GDM1 (cell line): ENCODE data around the gene SPATA3.

Source experiments
- DNase-seq: peaks from one replicate; lab custom pipeline; 2025; lab: John Stamatoyannopoulos, UW

The SPATA3 gene

DNA sequence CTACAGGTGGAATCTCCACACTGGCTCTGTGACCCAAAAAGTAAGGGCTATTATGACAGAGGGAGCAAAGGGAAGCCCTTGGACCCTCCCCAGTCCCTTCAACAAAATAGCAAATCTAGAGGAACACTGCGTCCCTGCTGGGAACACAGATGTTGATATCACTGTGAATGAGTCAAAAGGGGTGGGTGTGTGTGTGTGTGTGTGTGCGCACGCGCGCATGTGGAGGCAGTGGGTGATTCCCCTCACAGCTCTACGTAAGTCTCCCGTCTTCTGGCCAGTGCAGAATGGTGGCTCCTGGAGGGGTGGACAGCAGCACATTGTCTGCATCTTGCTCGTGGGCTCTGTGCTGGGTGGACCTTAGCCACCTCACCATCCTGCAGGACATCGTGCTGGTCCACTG lies 33.6 kb downstream of the SPATA3 start:
- no peak for DNase-seq

DNA sequence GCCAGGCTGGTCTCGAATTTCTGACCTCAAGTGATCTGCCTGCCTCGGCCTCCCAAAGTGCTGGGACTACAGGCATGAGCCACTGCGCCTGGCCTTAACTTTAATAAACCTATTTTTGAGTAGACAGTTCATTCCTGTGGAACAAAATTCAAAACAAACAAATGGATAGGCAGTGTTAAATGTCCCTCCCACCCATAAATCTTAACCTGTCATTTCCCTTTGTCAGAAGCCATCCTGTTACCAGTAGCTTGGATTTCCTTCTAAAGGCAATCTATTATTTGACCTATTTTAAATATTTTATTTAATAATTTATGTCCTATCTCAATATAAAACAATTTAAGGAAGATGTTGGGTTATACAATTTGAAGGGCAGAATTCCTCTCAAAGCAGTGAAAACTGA lies 34.8 kb downstream of the SPATA3 start:
- no peak for DNase-seq

DNA sequence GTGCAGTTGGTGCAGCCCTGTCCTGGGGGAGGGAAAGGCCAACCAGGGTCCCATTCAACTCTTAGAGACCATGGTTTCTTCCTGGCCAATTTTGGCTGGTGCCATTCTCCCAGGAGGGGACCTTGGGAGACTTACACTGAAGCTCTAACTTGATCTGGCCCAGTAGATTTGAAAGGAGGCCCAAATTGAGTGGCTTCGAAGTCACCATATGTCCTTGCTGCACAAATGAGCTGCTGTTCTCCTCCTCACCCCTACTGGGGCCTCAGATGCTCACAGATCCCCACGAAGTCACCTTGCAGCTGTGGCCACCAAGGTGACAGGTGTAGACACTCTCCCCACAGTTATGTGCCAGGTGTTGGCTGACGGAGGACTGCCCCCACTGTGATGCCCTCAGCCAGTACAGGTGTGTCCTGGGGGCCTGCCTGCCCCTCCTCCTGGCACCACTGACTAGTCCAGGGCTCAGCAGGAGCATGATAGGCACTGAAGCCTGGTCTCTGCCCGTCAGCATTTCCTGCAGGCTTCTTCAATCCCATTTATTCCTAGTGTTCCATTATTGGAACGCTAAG lies 36.7 kb downstream of the SPATA3 start:
- DNase-seq: no peak

DNA sequence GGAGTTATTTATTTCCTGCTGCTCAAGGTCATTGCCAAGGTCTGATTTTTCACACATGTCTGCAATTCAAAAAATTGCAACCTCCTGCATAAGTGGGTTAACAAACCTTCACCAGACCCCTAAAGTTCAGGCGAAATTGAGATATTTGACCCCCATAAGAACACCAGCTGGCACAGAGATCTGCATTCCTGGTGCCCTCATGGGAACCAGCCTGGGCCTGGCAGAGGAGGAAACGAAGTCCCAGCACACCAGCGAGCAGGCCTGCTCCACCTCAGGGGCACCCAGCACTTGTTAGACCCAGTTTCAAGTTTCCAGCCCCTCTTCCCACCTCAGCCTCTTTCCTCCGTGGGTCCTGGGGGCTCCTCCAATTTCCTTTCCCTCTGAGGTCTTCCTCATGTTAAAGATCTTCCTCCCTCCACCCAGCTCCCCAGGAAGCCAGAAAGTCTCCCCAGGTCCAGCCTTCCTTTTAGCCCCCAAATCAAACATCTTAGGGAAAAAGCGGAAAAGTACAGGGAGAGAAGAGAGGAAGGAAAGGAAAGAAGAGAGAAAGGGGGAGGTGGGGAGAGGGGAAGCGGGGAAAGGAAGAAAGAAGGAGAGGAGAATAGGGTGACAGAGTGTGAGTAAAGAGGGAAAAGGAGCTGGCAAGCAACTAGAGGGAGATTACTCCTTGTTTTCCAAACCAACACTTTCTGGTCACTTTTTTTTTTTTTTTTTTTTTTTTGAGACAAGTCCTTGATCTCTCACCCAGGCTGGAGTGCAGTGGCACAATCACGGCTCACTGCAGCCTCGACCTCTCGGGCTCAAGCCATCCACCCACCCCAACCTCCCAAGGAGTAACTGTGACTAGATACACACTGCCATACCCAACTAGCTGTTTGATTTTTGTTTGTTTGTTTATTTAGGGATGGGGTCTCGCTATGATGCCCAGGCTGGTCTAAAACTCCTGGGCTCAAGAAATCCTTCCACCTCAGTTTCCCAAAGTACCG lies 37.5 kb downstream of the SPATA3 start:
- no peak for DNase-seq

DNA sequence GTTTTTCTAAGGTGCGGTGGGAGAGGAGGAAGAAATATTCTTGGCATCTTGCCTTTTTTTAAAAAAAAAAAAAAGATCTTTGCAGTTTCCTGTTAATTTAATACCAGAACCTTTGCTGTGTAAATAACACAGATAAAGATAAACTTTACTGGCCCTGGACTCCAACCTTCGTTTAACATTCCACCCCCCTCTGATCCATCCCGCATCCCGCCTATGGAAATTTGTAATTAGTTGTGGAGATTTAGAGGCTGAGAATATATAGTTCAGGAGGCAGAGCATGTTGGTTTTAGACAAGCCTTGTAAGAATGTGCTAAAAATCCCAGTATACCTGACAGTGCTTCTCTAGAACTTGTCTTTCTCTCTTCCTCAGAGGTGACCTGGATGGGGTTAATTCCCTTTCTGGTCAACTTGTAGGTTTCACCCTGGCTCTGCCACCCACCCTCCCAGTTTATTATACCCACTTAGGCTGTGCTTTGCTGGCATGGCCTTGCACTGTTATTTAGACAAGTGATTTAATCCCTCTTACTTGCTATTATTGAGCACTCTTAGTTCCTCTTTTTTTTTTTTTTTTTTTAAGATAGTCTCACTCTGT lies 38.5 kb downstream of the SPATA3 start:
- DNase-seq: no peak

DNA sequence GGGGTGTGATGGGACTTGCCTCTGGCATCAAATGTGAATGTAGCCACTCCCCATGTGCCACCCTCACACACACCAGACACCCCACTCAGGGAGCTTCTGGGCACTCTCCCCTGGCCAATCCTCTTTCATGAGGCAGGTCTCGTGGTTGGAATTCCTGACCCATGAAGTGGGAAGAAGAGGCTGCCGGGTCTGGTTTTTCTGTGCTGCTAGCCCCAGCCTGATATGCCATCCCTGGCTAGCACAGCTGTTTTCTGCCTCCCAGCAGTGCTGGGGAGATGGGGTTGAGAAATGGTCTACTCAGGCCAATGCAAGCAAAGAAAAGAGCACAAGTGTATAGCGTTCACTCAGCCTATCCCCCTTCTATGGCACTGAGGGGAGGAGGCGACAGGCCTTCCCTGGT lies 40.2 kb downstream of the SPATA3 start:
- DNase-seq: no peak

DNA sequence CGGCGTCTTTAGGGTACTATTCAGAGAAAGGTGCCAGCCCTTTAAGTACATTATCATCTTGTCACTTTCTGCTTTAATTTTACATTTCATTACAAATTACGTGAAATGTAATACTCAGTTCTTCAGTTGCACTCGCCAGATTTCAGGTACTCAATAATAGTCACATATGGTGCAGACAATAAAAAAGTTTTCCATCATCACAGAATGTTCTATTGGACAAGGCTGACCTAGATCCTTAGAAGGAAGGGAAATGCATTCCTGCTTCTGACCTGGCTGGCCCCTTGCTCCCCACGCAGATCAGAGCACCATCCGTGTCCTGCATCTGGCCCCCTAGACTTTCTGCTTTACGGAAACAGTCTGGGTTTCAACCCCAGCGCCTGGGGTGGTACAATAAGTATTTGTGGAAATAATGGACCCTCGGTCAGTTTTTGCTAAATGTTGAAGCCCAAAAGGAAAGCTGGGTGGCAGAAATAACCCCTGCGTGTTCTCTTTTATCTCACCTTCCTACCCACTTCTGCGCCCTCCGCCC lies 40.7 kb downstream of the SPATA3 start:
- DNase-seq: no peak

DNA sequence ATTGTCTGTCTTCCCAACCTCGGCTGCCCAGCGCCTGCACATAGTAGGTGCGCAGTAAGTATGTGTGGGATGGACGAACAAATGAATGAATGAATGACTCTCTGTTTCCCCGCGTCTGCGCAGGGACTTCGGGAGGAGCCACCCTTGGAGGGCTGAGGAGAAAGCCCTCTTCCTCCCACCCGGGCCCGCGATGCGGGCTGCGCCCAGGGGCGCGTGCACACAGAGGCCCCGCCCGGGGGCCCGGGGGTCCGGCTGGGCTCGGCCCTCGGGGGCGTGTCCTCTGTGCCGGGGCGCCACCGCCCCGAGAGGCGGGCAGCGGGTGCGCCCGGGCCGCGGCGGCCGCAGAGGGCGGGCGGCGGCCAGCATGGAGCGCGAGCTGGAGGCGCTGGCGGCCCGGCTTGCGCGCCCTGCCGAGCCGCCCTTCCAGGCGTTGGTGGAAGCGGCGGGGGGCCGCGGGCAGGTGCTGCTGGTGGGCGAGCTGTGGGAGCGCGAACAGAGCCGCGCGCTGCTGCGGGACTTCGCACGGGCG lies 41.3 kb downstream of the SPATA3 start, which contains the start of gene C2orf72:
Gene C2orf72, plus strand, starts transcription at position 322 of the 529 bp plus-strand sequence. Its CDS starts 43 bp downstream, at position 365.
- no peak for DNase-seq

DNA sequence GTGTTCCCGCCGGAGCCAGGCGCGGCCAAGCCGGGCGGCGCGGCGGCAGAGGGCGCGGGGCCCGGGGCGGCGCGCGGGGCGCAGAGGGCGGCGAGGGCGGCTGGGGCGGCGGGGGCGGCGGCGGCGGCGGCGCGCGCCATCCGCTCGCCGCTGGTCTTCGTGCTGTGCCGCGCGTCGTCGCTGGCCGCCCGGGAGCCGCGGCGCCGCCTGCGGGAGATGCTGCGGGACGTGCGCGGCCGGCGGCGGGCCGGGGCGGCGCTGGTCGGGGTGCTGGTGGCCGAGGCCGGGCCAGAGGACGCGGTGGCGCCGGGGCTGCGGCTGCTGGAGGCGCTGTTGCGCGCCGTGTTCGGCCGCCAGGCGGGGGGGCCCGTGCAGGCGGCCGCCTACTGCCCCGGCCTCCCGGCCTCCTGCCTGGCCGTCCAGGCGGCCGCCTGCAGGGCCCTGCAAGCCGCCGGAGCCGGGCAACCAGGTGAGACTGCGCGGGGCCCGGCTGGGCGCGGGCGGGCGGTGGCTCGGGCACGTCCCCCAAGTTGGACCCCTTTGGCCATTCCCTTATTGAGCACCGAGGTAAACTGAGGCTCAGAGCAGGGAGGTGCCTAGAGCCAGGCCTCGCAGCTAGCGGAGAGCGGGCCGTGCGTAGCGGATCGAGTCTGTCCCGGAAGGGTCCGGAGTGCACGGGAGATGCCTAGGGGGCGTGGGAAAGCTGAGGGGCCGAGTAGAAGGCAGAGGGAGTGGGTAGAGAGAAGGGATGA lies 42.0 kb downstream of the SPATA3 start:
- DNase-seq: no peak

DNA sequence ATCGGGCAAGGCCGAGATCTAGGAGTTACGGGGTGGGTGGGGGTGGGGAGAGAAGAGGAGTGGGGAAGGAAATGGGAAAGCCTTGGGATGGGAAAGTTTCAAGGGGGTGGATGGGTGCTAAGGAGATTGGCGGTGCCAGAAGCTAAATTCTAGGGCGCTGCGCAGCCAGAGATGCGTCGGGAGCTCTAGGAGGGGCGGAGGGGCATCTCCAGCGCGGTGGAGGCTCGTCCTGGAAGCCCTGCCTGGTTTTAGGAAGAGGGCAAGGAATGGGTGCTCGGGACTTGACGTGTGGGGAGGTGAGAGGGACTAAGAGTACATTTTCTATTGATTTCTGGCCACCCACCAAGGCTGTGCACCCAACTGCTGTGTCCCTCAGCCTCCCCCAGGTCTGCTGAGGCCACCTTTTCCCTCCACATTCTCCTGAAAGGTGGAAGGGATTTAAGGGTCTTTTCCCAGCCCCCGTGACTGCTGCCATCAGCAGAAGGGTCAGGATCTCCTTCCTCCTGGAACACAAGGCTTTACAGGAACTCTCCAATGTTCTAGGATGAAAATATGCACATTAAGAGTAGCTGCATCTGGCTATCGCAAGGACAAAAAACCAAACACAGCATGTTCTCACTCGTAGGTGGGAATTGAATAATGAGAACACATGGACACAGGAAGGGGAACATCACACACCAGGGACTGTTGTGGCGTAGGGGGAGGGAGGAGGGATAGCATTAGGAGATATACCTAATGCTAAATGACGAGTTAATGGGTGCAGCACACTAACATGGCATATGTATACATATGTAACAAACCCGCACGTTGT lies 42.8 kb downstream of the SPATA3 start:
- no peak for DNase-seq

DNA sequence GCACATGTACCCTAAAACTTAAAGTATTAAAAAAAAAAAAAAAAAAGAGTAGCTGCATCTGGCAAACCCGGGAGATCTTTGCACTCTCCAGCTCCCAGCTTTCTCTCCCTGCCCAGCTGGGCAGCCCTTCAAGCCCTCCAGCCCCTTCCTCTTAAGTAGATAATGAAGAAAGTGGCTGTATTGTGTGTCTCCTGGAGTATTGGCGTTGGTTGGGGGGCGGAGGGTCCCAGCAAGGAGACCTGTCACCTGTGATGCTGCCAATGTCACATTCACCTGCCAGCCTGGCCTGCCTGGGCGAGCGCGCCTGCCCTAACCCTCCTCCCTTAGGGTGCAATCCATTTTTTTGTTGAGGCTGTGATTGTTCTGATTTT lies 43.4 kb downstream of the SPATA3 start:
- DNase-seq: no peak

DNA sequence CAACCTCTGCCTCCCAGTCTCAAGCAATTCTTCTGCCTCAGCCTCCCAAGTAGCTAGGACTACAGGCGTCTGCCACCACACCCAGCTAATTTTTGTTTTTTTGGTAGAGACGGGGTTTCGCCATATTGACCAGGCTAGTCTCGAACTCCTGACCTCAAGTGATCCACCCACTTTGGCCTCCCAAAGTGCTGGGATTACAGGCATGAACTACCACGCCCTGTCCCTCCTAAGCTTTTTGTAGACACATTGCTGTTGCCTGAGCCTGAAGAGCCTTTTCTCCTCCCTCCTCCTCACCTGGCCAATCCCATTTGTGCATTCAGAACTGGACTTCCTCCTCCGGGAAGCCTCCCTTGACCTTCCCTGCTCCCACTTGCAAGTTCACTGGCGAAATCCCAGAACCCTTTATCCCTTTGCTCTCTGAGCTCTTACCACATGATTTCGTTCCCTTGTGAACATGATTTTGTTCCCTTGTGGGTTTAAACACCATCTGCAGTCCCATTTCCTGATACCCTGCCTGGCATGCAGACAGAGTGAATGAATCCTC lies 44.0 kb downstream of the SPATA3 start:
- no peak for DNase-seq

DNA sequence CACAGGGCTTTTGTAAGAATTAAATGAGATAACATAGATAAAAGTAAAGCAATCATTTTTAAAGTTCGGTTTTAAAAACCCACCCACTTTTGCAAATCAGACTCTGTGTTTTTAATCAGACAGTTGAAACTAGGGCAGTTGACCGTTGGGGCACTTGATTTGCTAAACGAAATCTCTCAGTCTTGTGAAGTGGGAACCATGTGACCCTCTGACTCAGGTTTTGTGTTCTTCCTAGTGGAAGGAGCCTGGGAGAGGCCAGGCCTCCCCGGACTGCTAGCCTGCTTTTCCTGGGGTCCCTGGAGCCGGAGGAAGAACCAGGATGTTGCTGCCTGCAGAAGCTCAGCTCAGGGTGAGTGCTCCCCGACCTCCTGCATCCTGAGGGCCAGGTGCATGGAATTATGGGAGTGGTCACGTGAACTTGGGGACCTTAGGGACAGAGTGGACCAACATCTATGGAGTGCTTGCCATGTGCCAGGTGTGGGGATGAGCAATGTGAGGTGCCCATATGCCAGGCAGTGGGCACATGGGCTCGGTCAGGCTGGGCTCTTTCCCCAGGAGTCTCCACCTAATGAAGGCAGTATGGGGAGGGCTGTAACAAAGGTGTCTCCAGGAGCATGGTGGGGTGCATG lies 45.3 kb downstream of the SPATA3 start:
- DNase-seq: no peak

DNA sequence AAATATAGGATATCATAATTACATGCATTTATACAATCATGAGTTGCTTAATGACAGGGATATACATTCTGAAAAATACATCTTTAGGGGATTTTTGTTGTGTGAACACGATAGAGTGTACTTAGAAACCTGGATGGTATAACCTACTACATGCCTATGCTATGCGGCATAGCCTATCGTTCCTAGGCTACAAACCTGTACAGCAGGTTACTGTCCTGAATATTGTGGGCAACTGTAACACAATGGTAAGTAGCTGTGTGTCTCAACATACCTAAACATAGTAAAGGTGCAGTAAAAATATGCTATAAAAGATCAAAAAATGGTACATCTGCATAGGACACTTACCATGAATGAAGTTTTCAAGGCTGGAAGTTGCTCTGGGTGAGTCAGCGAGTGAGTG lies 47.9 kb downstream of the SPATA3 start:
- DNase-seq: no peak

DNA sequence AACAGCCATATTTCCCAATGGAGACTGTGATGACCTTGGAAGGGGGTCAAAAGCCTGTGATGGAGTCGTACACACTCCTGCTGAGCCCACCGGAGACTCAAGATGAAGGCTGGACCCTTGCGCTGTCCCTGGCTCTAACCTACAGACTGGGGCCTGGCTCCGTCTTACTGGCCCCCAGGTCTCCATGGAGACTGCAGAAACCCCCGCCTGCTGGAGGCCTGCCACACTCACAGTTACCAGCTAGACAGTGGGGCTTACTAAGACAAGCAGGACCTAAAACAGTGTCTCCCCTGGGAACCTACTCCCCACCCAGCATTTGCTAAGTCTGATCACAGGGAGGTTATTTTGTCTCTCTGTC lies 51.0 kb downstream of the SPATA3 start:
- DNase-seq: no peak

DNA sequence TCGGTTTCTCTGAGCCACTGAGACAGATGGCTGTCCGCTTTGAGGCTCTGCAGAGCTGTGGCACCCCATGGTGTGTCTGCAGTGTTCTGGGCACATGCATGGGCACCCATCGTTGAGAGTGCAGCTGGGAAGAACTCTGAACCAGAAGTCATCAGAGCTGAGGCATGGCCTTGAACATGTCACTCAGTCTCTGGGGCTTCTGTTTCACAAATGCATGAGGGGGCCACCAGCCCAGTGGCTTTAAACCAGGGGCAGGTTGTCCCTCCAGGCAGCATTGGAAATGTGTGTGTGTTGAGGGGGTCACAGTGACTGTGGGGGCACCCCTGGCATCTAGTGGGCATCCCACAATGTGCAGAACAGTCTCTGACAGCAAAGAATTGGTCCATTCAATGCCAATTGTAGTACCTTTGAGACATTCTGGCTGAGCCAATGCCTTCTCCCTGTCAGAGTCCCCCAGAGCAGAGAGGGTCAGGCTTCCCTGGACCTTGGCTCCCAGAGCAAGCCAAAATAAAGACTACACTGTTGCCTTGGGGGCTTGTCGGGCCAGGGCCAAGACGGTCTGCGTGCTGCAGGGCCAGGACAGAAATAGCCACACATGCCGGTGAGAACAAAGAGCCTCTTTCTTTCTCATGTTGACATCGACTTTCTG lies 51.5 kb downstream of the SPATA3 start:
- DNase-seq: no peak

DNA sequence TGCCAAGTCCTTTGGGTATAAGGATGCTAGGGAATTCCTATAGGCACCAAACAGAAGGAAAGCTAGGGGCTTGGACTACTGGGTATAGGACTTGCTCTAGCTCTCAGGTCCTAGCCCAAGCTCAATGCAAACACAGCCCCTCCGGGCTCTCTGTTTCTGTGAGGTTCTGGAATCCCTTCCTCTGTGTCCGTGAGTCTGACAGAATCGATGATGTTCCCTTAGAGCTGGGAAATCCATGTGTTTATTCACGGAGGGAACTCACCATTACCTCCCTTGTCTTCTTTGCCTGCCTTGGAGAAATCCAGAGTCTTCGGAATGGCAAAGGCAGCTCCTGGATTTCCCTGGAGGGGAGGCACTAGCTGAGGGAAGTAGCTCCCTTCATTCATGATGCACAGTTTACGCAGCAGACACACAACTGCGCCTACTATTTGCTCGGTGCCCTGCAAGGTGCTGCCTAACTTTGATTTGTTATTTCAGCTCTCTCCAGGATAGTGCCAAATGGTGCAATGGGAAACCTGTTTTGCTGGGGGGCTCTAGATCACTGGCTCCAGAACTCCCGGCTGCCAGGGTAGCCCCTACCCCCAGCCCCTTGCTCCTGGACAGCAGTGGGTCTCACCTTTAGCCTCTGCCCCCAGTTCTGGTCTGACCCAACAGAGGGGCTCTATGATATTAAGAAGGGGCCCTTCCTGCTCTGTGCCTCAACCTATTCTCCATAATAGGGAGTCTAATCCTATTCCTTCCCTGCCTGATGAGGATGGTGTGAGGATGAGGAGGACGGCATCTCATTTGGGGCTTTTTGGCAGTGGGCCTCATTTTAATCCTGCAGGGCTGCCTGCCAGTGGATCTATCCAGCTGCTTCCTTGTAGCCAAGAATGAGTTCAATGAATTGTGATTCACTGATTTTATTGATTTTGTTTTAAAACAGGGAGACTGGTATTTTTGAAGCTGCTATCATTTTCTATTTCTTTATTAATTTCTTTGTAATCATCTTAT lies 52.3 kb downstream of the SPATA3 start:
- DNase-seq: no peak

DNA sequence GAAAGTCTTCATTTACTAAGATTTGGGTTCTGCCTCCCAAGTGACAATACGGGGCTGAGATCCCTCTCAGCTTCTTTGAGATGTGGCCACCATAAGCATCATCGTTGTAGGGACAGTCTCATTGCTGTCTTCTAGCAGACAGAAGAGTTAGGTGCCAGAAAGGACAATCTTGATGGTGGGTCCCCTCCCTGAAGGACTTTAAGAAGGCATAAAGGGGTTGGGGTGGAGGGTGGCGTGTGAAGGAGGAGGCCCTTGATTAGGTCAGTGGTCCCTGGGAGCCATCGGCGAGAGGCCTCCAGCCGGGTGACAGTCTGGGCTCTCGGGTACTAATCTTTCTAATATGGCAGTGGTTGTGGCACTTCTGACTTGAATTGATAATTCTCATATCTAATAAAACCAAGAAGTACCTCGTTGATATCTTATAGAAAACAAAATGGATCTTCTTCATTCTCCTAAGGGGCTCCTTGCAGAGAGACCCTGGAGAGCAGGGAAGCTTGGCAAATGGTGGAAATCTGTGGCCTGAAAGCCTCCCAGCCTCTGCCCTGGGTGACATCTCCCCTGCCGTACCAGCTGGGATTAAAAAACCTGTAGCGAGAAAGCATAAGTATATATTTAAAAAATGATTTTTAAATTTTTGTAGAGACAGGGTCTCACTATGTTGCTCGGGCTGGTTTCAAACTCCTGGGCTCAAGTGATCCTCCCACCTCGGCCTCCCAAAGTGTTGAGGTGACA lies 53.5 kb downstream of the SPATA3 start:
- no peak for DNase-seq
